H9 (cell line): Measurements from ENCODE around the gene UBE2J1. TPM values are rescaled to one million over a fixed set of nuclear protein-coding genes. Genes with fewer than 3 reads are reported as not detected.

ENCODE experiments used
- DNase-seq: peaks from one replicate; pipeline ENCODE4 v3.0.0-alpha.2; 2017
- H2AFZ ChIP-seq: one replicate; pipeline ENCODE4 v1.6.1; 2013; ENCODE audit warnings: mild to moderate bottlenecking, low read length, control low read depth, moderate library complexity
- H2AK5ac ChIP-seq: 2 replicates; pipeline ENCODE4 v1.6.1; 2013; ENCODE audit warnings: low read length, control low read depth, mixed read lengths; ENCODE audit not compliant: insufficient read length
- H2BK120ac ChIP-seq: one replicate; pipeline ENCODE4 v1.6.1; 2013; ENCODE audit warnings: low read depth, mild to moderate bottlenecking, low read length, control low read depth, inconsistent platforms; ENCODE audit not compliant: poor library complexity, severe bottlenecking
- H2BK12ac ChIP-seq: 2 replicates; pipeline ENCODE4 v1.6.1; 2013; ENCODE audit warnings: low read length, control low read depth, mixed read lengths, low read depth; ENCODE audit not compliant: insufficient read length
- H2BK15ac ChIP-seq: 2 replicates; pipeline ENCODE4 v1.6.1; 2013; ENCODE audit warnings: low read depth, low read length, control low read depth
- H2BK20ac ChIP-seq: one replicate; pipeline ENCODE4 v1.6.1; 2013; ENCODE audit warnings: low read depth, mild to moderate bottlenecking, low read length, control low read depth, inconsistent platforms; ENCODE audit not compliant: poor library complexity, severe bottlenecking
- H2BK5ac ChIP-seq: 2 replicates; pipeline ENCODE4 v1.6.1; 2013; ENCODE audit warnings: low read length, control low read depth, mixed read lengths; ENCODE audit not compliant: insufficient read length
- H3K14ac ChIP-seq: 2 replicates; pipeline ENCODE4 v1.6.1; 2013; ENCODE audit warnings: low read length, control low read depth; ENCODE audit not compliant: insufficient read depth
- H3K18ac ChIP-seq: 2 replicates; pipeline ENCODE4 v1.6.1; 2013; ENCODE audit warnings: low read depth, mild to moderate bottlenecking, mixed read lengths, low read length, control low read depth; ENCODE audit not compliant: insufficient read length
- H3K23ac ChIP-seq: 2 replicates; pipeline ENCODE4 v1.6.1; 2013; ENCODE audit warnings: low read length, control low read depth, mixed read lengths, low read depth; ENCODE audit not compliant: insufficient read length
- H3K23me2 ChIP-seq: 2 replicates; pipeline ENCODE4 v1.6.1; 2013; ENCODE audit warnings: low read depth, mild to moderate bottlenecking, mixed read lengths, low read length, control low read depth; ENCODE audit not compliant: insufficient read length, poor library complexity, severe bottlenecking
- H3K27ac ChIP-seq: 2 replicates; pipeline ENCODE4 v1.5.1; 2013; ENCODE audit warnings: low read length, control low read depth, mixed read lengths, low read depth; ENCODE audit not compliant: insufficient read length
- H3K27me3 ChIP-seq: 2 replicates; pipeline ENCODE4 v1.6.1; 2013; ENCODE audit warnings: low read length, control low read depth, inconsistent platforms; ENCODE audit not compliant: insufficient read depth
- H3K4ac ChIP-seq: 2 replicates; pipeline ENCODE4 v1.6.1; 2013; ENCODE audit warnings: low read depth, mild to moderate bottlenecking, control low read depth, inconsistent platforms, low read length, moderate library complexity
- H3K4me1 ChIP-seq: 2 replicates; pipeline ENCODE4 v1.6.1; 2013; ENCODE audit warnings: low read length, control low read depth, inconsistent platforms; ENCODE audit not compliant: insufficient read depth
- H3K4me2 ChIP-seq: 2 replicates; pipeline ENCODE4 v1.6.1; 2013; ENCODE audit warnings: low read length, control low read depth, mixed read lengths; ENCODE audit not compliant: insufficient read length, insufficient read depth
- H3K56ac ChIP-seq: 2 replicates; pipeline ENCODE4 v1.6.1; 2013; ENCODE audit warnings: low read depth, mild to moderate bottlenecking, mixed read lengths, low read length, control low read depth; ENCODE audit not compliant: insufficient read length
- H3K79me1 ChIP-seq: 2 replicates; pipeline ENCODE4 v1.6.1; 2013; ENCODE audit warnings: low read depth, mild to moderate bottlenecking, moderate library complexity, low read length, control low read depth, inconsistent platforms; ENCODE audit not compliant: insufficient read depth, poor library complexity, severe bottlenecking
- H3K79me2 ChIP-seq: 2 replicates; pipeline ENCODE4 v1.6.1; 2013; ENCODE audit warnings: low read length, control low read depth, inconsistent platforms; ENCODE audit not compliant: insufficient read depth
- H3K9ac ChIP-seq: 2 replicates; pipeline ENCODE4 v1.6.1; 2013; ENCODE audit warnings: low read length, control low read depth, mixed read lengths; ENCODE audit not compliant: insufficient read length; ENCODE audit errors: extremely low read depth
- H3K9me3 ChIP-seq: one replicate; pipeline ENCODE4 v1.6.1; 2013; ENCODE audit warnings: low read depth, low read length, inconsistent platforms; ENCODE audit not compliant: control insufficient read depth
- H3T11ph ChIP-seq: one replicate; pipeline ENCODE4 v1.6.1; 2013; ENCODE audit warnings: mild to moderate bottlenecking, low read length, control low read depth, inconsistent platforms
- H4K20me1 ChIP-seq: one replicate; pipeline ENCODE4 v1.6.1; 2013; ENCODE audit not compliant: control insufficient read depth, insufficient read length, insufficient read depth
- H4K5ac ChIP-seq: 2 replicates; pipeline ENCODE4 v1.6.1; 2013; ENCODE audit warnings: low read depth, mild to moderate bottlenecking, mixed read lengths, low read length, control low read depth; ENCODE audit not compliant: insufficient read length
- H4K8ac ChIP-seq: replicated peaks from 2 replicates; pipeline ENCODE4 v1.6.1; 2013; ENCODE audit warnings: low read length, control low read depth, mixed read lengths, low read depth; ENCODE audit not compliant: insufficient read length
- H4K91ac ChIP-seq: 2 replicates; pipeline ENCODE4 v1.6.1; 2013; ENCODE audit warnings: low read depth, mild to moderate bottlenecking, moderate library complexity, mixed read lengths, low read length, control low read depth; ENCODE audit not compliant: insufficient read length
- H3K27ac Mint-ChIP-seq, 3 experiments: 2 replicates in 2 of 3; 3 replicates in 1 of 3; pipeline ENCODE4 v1.8.0; 2020 to 2021; ENCODE audit warnings: mixed read lengths in 3 of 3, mild to moderate bottlenecking in 1 of 3, moderate library complexity in 1 of 3
- H3K27me3 Mint-ChIP-seq: 2 replicates; pipeline ENCODE4 v1.8.0; 2021; ENCODE audit warnings: low read depth, mild to moderate bottlenecking, moderate library complexity, mixed read lengths
- H3K36me3 Mint-ChIP-seq, 3 experiments: 2 replicates in 2 of 3; 3 replicates in 1 of 3; pipeline ENCODE4 v1.8.0; 2020 to 2021; ENCODE audit warnings: low read depth in 3 of 3, mixed read lengths in 3 of 3; ENCODE audit not compliant: insufficient read depth in 1 of 3
- H3K4me1 Mint-ChIP-seq, 2 experiments: 2 replicates each; pipeline ENCODE4 v1.8.0; 2020; ENCODE audit warnings: mixed read lengths in 2 of 2
- H3K4me3 Mint-ChIP-seq, 2 experiments: 2 replicates in 1 of 2; 3 replicates in 1 of 2; pipeline ENCODE4 v1.8.0; 2020 to 2021; ENCODE audit warnings: mild to moderate bottlenecking in 2 of 2, mixed read lengths in 2 of 2, moderate library complexity in 1 of 2
- H3K9me3 Mint-ChIP-seq, 2 experiments: 2 replicates in 1 of 2; 3 replicates in 1 of 2; pipeline ENCODE4 v1.8.0; 2020; ENCODE audit warnings: mild to moderate bottlenecking in 2 of 2, mixed read lengths in 2 of 2, moderate library complexity in 1 of 2
- WGBS: extraction: QIAGEN DNeasy Blood & Tissue Kit; methylation state at CpG from one replicate; pipeline ENCODE4 v1.1.7; 2013; ENCODE audit warnings: missing lambda C conversion rate, low lambda C conversion rate, mixed read lengths; ENCODE audit not compliant: insufficient read length; ENCODE audit errors: extremely low coverage; 5-methylcytosine and 5-hydroxymethylcytosine counted together
- total RNA-seq: library from RNA; stranded (reverse); gene quantifications from 2 replicates; pipeline ENCODE4 v1.2.1, GENCODE V29; 2021
- TF ChIP-seq, protein P1 (sequence below): fragments of 200-600 bp; sonication (generic); conservative IDR thresholded peaks from 3 replicates; pipeline ENCODE4 v1.8.0; 2021; ENCODE audit warnings: antibody characterized with exemption, mild to moderate bottlenecking

UBE2J1 gene
- total RNA-seq, 1 experiment from 2014 or later: 13.1 TPM

GRCh38 chr6:89321131-89321970, 31.2 kb downstream of the UBE2J1 start:
- peaks cover 11 to 28% of the 10 kb centered on the region in 2 experiments for H3K4me1 Mint-ChIP-seq
- no peak overlapping the region for H3T11ph ChIP-seq
- no peak overlapping the region for H3K14ac ChIP-seq
- no peak overlapping the region for H4K8ac ChIP-seq
- H3K27me3 ChIP-seq: no peaks in the 10 kb centered on the region
- no peak for DNase-seq
- no peaks in the 10 kb centered on the region for H3K27me3 Mint-ChIP-seq
- H3K4me2 ChIP-seq: no peak overlapping the region
- H4K20me1 ChIP-seq: no peaks in the 10 kb centered on the region
- H3K9ac ChIP-seq: no peak overlapping the region
- H2BK15ac ChIP-seq: no peak overlapping the region
- H3K9me3 ChIP-seq: peaks cover 9% of the 10 kb centered on the region
- H4K5ac ChIP-seq: no peak overlapping the region
- no peak overlapping the region for H2BK20ac ChIP-seq
- no peaks in the 10 kb centered on the region for H3K79me1 ChIP-seq
- H3K79me2 ChIP-seq: no peaks in the 10 kb centered on the region
- no peaks in the 10 kb centered on the region for H3K23me2 ChIP-seq
- H2AK5ac ChIP-seq: no peak overlapping the region
- no peak overlapping the region for H4K91ac ChIP-seq
- no peak overlapping the region for H2AFZ ChIP-seq
- no peak overlapping the region for H3K27ac Mint-ChIP-seq
- no peak overlapping the region for H3K4me3 Mint-ChIP-seq
- H3K23ac ChIP-seq: no peak overlapping the region
- H3K36me3 Mint-ChIP-seq: peaks cover 9 to 27% (median 16%) of the 10 kb centered on the region in 3 experiments
- no peak overlapping the region for H3K4ac ChIP-seq
- WGBS: no CpG with 5 or more reads among the region's 9 CpGs
- no peak overlapping the region for H3K18ac ChIP-seq
- TF ChIP-seq, protein P1, sequence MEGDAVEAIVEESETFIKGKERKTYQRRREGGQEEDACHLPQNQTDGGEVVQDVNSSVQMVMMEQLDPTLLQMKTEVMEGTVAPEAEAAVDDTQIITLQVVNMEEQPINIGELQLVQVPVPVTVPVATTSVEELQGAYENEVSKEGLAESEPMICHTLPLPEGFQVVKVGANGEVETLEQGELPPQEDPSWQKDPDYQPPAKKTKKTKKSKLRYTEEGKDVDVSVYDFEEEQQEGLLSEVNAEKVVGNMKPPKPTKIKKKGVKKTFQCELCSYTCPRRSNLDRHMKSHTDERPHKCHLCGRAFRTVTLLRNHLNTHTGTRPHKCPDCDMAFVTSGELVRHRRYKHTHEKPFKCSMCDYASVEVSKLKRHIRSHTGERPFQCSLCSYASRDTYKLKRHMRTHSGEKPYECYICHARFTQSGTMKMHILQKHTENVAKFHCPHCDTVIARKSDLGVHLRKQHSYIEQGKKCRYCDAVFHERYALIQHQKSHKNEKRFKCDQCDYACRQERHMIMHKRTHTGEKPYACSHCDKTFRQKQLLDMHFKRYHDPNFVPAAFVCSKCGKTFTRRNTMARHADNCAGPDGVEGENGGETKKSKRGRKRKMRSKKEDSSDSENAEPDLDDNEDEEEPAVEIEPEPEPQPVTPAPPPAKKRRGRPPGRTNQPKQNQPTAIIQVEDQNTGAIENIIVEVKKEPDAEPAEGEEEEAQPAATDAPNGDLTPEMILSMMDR: no peak
- H3K4me1 ChIP-seq: no peaks in the 10 kb centered on the region
- H3K27ac ChIP-seq: peak overlapping the region; percentile 29
- H3K9me3 Mint-ChIP-seq: peaks cover 20 to 29% of the 10 kb centered on the region in 2 experiments
- H3K56ac ChIP-seq: no peak overlapping the region
- no peak overlapping the region for H2BK120ac ChIP-seq
- no peak overlapping the region for H2BK5ac ChIP-seq
- no peak overlapping the region for H2BK12ac ChIP-seq
